Ishikawa (cell line): ENCODE results near the gene SPINK5.

Source experiments
- CEBPB ChIP-seq: IDR thresholded peaks from 2 replicates; pipeline ENCODE4 v1.6.1; 2012
- CREB1 ChIP-seq: IDR thresholded peaks from 2 replicates; pipeline ENCODE4 v1.6.1; 2012; ENCODE audit warnings: low read depth
- EGR1 ChIP-seq: IDR thresholded peaks from 2 replicates; pipeline ENCODE4 v1.6.1; 2012
- EP300 ChIP-seq: IDR thresholded peaks from 2 replicates; pipeline ENCODE4 v1.6.1; 2012; ENCODE audit warnings: borderline replicate concordance
- FOXM1 ChIP-seq: IDR thresholded peaks from 2 replicates; pipeline ENCODE4 v1.6.1; 2012; ENCODE audit warnings: low read depth, borderline replicate concordance
- MAX ChIP-seq: IDR thresholded peaks from 2 replicates; pipeline ENCODE4 v1.6.1; 2012
- NFIC ChIP-seq: IDR thresholded peaks from 2 replicates; pipeline ENCODE4 v1.6.1; 2012
- RAD21 ChIP-seq: IDR thresholded peaks from 2 replicates; pipeline ENCODE4 v1.6.1; 2012; ENCODE audit warnings: low read depth
- REST ChIP-seq: IDR thresholded peaks from 2 replicates; pipeline ENCODE4 v1.6.1; 2012; ENCODE audit warnings: low read depth, mild to moderate bottlenecking
- TAF1 ChIP-seq: IDR thresholded peaks from 2 replicates; pipeline ENCODE4 v1.6.1; 2012; ENCODE audit warnings: low read depth, mild to moderate bottlenecking
- TCF12 ChIP-seq: IDR thresholded peaks from 2 replicates; pipeline ENCODE4 v1.6.1; 2012; ENCODE audit warnings: low read depth
- TEAD4 ChIP-seq: IDR thresholded peaks from 2 replicates; pipeline ENCODE4 v1.6.1; 2012
- USF1 ChIP-seq: IDR thresholded peaks from 2 replicates; pipeline ENCODE4 v1.6.1; 2012
- YY1 ChIP-seq: IDR thresholded peaks from 2 replicates; pipeline ENCODE4 v1.6.1; 2012; ENCODE audit warnings: low read depth
- ZBTB7A ChIP-seq: IDR thresholded peaks from 2 replicates; pipeline ENCODE4 v1.6.1; 2012; ENCODE audit warnings: low read depth

Gene SPINK5

GRCh38 chr5:148104226-148104625 is 40.4 kb downstream of the SPINK5 start:
- TF ChIP-seq ZBTB7A (no peak), TEAD4 (no peak), TAF1 (no peak), CEBPB (no peak)

GRCh38 chr5:148107608-148108007 is 43.8 kb downstream of the SPINK5 start:
- TF ChIP-seq TCF12 = no peak

GRCh38 chr5:148113243-148113642 is 49.5 kb downstream of the SPINK5 start:
- TF ChIP-seq CEBPB = no peak
- TF ChIP-seq EGR1 = no peak
- TF ChIP-seq TEAD4 = no peak
- no peak for TF ChIP-seq FOXM1
- TF ChIP-seq EP300 = no peak
- TF ChIP-seq CREB1 = no peak
- no peak for TF ChIP-seq TCF12
- TF ChIP-seq USF1 = no peak
- no peak for TF ChIP-seq ZBTB7A
- TF ChIP-seq REST = no peak
- TF ChIP-seq YY1 = no peak
- no peak for TF ChIP-seq TAF1
- TF ChIP-seq RAD21 = no peak
- no peak for TF ChIP-seq MAX

- TF ChIP-seq TAF1 (no peak), ZBTB7A (no peak), EP300 (no peak), EGR1 (no peak), YY1 (no peak), MAX (no peak), USF1 (no peak), NFIC (no peak), RAD21 (no peak), FOXM1 (no peak), CEBPB (no peak)
These were observed 56.5 kb downstream of the SPINK5 start for GRCh38 chr5:148120317-148120716.

- no peak for TF ChIP-seq TAF1
- no peak for TF ChIP-seq CEBPB
- no peak for TF ChIP-seq REST
- TF ChIP-seq ZBTB7A = no peak
- no peak for TF ChIP-seq USF1
- no peak for TF ChIP-seq YY1
- TF ChIP-seq EP300 = no peak
- TF ChIP-seq TCF12 = no peak
- no peak for TF ChIP-seq RAD21
- no peak for TF ChIP-seq MAX
- TF ChIP-seq TEAD4 = no peak
- no peak for TF ChIP-seq EGR1
- no peak for TF ChIP-seq NFIC
- TF ChIP-seq CREB1 = no peak
- no peak for TF ChIP-seq FOXM1
These were observed 61.9 kb downstream of the SPINK5 start for GRCh38 chr5:148125641-148126040.
